Colonic mucosa (tissue), 4 donors: ENCODE results near the gene PRKCB. TPM values are rescaled to one million over a fixed set of nuclear protein-coding genes. Genes with fewer than 3 reads are reported as not detected.
"Not testable (repeated sequence)": the region's sequence is repeated elsewhere in the genome, so short reads cannot be mapped to it uniquely, and the experiment has no call there.

Experiments
- DNase-seq: peaks from one replicate; pipeline ENCODE4 v3.0.0-alpha.2; 2020
- H3K27ac ChIP-seq: fragments of 200-600 bp; one replicate; pipeline ENCODE4 v1.8.0; 2021
- H3K27me3 ChIP-seq: fragments of 200-600 bp; one replicate; pipeline ENCODE4 v1.8.0; 2021
- H3K36me3 ChIP-seq: fragments of 200-600 bp; one replicate; pipeline ENCODE4 v1.8.0; 2021
- H3K4me1 ChIP-seq: fragments of 200-600 bp; one replicate; pipeline ENCODE4 v1.8.0; 2021; ENCODE audit warnings: mild to moderate bottlenecking
- H3K4me3 ChIP-seq: fragments of 200-600 bp; one replicate; pipeline ENCODE4 v1.8.0; 2021
- H3K9ac ChIP-seq, 2 donors: one replicate each; pipeline ENCODE4 v1.7.0; 2013; ENCODE audit warnings: control low read depth in 2 of 2, low read depth in 2 of 2, low read length in 2 of 2
- H3K9me3 ChIP-seq: fragments of 200-600 bp; one replicate; pipeline ENCODE4 v1.8.0; 2021
- intact Hi-C: fragments of 100-400 bp; cut with DNase I; formaldehyde crosslinking; loops from one replicate; pipeline ENCODE4 v1.14.1; 2022
- total RNA-seq, 2 donors: library from RNA; stranded (reverse); fragmentation: NEBNext Ultra II Directional in 1 of 2; extraction: Animal tissue kit (Norgen Biotek cat#: 25700) in 1 of 2; gene quantifications; one replicate each; pipeline ENCODE4 v1.2.1, GENCODE V29; 2021
- TF ChIP-seq, protein P1 (sequence below): fragments of 200-600 bp; IDR thresholded peaks from one replicate; pipeline ENCODE4 v1.8.0; 2022; ENCODE audit warnings: antibody characterized with exemption, mild to moderate bottlenecking
- donor health status: healthy.
- donor health status: DM: no; HTN: no; CAD: no.
- donor health status: DM: no; HTN: no; CAD: no.

PRKCB gene
- total RNA-seq, 2 donors from 2014 or later = 2.5 to 10.7 TPM

DNA sequence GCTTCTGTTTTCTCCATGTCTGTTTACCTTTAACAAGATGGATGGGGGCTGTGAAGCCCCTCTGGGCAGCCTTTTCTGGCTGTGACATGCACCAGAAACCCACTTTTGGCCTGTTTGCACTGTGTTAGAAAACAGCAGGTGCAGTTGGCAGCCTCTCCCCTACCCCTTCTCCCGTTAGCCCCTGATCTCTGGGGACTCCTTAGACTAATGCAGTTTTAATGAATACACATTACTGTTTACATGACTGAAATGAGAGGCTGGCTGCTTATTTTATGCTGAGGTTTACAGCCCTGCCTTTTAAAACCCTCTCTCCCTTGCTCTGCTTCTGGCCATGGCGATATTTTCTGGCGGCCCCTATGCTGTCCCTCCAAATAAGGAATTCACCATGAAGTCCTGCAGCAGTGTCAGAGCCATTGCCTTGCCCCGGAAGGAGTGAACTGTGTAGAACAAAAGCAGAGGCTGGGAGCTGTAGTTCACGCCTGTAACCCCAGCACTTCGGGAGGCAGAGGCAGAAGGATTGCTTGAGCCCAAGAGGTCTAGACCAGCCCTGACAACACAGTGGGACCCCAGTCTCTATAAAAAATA is 79.3 kb downstream of the PRKCB start:
- Histone ChIP-seq H3K36me3 (no peaks in the 10 kb centered on the region), H3K27me3 (no peaks in the 10 kb centered on the region), H3K4me1 (no peaks in the 10 kb centered on the region), H3K27ac (no peak overlapping the region), H3K9me3 (no peaks in the 10 kb centered on the region), H3K4me3 (no peak overlapping the region), H3K9ac (no peak overlapping the region)
- TF ChIP-seq, protein P1, sequence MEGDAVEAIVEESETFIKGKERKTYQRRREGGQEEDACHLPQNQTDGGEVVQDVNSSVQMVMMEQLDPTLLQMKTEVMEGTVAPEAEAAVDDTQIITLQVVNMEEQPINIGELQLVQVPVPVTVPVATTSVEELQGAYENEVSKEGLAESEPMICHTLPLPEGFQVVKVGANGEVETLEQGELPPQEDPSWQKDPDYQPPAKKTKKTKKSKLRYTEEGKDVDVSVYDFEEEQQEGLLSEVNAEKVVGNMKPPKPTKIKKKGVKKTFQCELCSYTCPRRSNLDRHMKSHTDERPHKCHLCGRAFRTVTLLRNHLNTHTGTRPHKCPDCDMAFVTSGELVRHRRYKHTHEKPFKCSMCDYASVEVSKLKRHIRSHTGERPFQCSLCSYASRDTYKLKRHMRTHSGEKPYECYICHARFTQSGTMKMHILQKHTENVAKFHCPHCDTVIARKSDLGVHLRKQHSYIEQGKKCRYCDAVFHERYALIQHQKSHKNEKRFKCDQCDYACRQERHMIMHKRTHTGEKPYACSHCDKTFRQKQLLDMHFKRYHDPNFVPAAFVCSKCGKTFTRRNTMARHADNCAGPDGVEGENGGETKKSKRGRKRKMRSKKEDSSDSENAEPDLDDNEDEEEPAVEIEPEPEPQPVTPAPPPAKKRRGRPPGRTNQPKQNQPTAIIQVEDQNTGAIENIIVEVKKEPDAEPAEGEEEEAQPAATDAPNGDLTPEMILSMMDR = no peak
- intact Hi-C loops = no loop called here
- no peak for DNase-seq

DNA sequence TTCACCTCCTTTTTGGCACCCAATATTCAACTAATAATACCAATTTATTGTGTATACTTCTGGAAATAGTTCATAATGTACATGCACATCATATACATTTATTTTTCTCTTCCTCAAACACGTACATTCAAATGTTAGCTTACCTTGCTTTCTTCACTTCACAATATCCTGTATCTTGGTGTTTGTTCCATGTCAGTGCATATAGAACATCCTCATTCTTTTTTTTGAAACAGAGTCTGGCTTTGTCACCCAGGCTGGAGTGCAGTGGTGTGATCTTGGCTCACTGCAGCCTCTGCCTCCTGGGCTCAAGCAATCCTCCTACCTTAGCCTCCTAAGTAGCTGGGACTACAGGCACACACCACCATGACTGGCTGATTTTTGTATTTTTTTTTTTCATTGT is 80.8 kb downstream of the PRKCB start:
- H3K4me3 ChIP-seq, H3K9me3 ChIP-seq, H3K4me1 ChIP-seq, intact Hi-C loops, DNase-seq, H3K27ac ChIP-seq, H3K36me3 ChIP-seq, H3K9ac ChIP-seq, H3K27me3 ChIP-seq: not testable (repeated sequence)

DNA sequence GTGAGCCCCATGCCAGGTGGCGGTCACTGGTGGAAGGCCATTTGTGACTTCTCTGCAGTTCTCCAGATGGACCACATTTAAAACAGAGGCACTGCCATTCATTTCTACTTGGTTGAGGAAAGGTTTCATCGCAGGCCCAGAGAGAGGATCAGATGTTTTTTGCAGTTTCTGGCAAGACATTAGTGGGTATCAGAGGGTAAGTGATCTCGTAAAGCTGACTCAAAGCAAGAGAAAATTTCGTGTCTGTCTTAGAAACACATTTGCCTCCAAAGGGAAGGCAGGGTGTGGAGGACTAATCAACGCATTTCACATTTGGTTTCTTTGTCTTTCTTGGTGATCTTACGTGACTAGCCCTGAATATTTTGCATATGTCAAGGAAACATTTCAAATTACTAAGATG is 81.8 kb downstream of the PRKCB start:
- DNase-seq = no peak
- H3K4me3 ChIP-seq = no peak overlapping the region
- TF ChIP-seq, protein P1 = no peak
- H3K27me3 ChIP-seq = no peaks in the 10 kb centered on the region
- H3K27ac ChIP-seq = no peak overlapping the region
- H3K4me1 ChIP-seq = no peaks in the 10 kb centered on the region
- intact Hi-C loops = no loop called here
- no peak overlapping the region for H3K9ac ChIP-seq
- no peaks in the 10 kb centered on the region for H3K9me3 ChIP-seq
- H3K36me3 ChIP-seq = no peaks in the 10 kb centered on the region

DNA sequence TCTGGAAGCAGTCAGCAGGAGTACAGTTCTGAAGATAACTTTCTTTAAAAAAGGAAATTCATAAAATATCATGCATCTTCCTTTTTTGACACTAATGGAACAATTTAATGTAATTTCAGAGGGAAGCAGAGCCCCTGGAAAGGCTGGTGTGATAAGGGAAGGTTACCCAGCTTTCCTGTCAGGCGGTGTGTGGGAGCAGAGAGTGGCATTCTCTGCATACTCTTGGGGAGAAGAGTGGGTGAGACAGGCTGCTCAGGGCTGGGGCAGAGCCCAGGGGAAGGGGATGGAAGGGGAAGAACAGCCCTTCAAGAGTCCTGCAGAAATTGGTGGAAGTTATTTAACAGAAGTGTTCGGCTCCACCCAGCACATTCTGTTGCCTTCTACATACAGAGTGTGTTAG is 84.7 kb downstream of the PRKCB start:
- no peaks in the 10 kb centered on the region for H3K4me1 ChIP-seq
- no peaks in the 10 kb centered on the region for H3K27me3 ChIP-seq
- H3K27ac ChIP-seq = no peak overlapping the region
- no peaks in the 10 kb centered on the region for H3K9me3 ChIP-seq
- H3K4me3 ChIP-seq = no peak overlapping the region
- DNase-seq = no peak
- H3K36me3 ChIP-seq = no peaks in the 10 kb centered on the region
- no peak overlapping the region for H3K9ac ChIP-seq
- TF ChIP-seq, protein P1 = no peak
- intact Hi-C loops = no loop called here

DNA sequence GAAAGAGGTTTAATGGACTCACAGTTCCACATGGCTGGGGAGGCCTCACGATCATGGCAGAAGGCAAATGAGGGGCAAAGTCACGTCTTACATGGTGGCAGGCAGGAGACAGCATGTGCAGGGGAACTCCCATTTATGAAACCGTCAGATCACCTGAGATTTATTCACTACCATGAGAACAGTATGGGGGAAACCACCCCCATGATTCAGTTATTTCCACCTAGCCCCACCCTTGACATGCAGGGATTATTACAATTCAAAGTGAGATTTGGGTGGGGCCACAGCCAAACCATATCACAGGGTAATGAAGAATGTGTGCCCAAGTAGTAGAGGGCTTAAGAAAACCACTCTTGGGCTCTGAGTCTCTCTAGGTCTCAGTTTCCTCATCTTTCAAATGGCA is 85.1 kb downstream of the PRKCB start:
- intact Hi-C loops = no loop called here
- H3K9ac ChIP-seq = no peak overlapping the region
- no peak overlapping the region for H3K27ac ChIP-seq
- no peaks in the 10 kb centered on the region for H3K9me3 ChIP-seq
- H3K4me1 ChIP-seq = no peaks in the 10 kb centered on the region
- no peak overlapping the region for H3K4me3 ChIP-seq
- TF ChIP-seq, protein P1 = no peak
- no peaks in the 10 kb centered on the region for H3K27me3 ChIP-seq
- no peak for DNase-seq
- no peaks in the 10 kb centered on the region for H3K36me3 ChIP-seq

DNA sequence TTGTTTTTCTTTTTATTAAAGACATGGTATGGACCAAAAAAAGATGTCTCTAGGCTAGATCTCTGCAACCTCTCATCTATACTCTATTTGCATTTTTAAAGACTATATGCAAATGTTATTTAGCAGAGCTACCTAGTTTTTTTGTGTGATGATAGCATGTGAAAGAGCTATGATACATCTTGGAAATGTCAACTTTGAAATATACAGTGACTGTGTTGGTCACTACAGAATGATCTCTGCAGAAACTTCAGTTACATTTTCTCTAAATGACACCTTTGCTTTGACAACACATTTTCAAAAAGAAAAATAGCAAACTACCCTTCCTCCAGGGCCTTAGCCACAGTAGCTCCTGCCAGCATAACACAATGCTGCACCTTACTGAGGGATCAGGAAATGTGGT is 86.6 kb downstream of the PRKCB start:
- Histone ChIP-seq H3K9me3 (no peaks in the 10 kb centered on the region), H3K9ac (no peak overlapping the region), H3K4me3 (no peak overlapping the region), H3K27me3 (no peaks in the 10 kb centered on the region), H3K36me3 (no peaks in the 10 kb centered on the region), H3K27ac (no peak overlapping the region), H3K4me1 (no peaks in the 10 kb centered on the region)
- TF ChIP-seq, protein P1 = no peak
- intact Hi-C loops = no loop called here
- DNase-seq = no peak
